Activated CD8-positive, alpha-beta memory T cell treated with anti-CD3 and anti-CD28 coated beads for 48 hours (primary cell): Measurements from ENCODE around the gene VPS37C.
"Not testable (repeated sequence)": the region's sequence is repeated elsewhere in the genome, so short reads cannot be mapped to it uniquely, and the experiment has no call there.

Source experiments
- DNase-seq, 3 experiments: peaks; one replicate each; pipeline ENCODE4 v3.0.0-alpha.2; 2020; ENCODE audit warnings: low read depth in 2 of 3, low spot score in 2 of 3

Gene VPS37C

DNA sequence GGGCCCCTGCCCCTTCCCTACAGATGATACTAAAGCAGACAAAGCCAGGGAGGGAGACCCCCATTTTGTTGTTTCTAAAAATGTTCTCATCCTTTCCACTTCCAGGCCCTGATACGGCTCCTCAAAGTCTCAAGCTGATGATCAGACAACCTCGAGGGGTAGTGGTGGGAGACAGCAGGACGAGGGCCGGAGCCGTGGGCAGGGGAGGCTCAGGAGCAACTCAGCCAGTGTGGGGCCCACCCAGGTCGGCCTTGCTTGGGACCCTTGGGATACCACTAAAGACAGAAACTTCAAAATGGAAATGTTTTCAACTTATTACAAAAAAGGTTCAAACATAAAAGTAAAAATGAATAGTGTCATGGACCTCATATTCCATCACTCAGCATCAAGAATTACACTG, 15.2 kb upstream of the VPS37C start:
- no peak for DNase-seq

DNA sequence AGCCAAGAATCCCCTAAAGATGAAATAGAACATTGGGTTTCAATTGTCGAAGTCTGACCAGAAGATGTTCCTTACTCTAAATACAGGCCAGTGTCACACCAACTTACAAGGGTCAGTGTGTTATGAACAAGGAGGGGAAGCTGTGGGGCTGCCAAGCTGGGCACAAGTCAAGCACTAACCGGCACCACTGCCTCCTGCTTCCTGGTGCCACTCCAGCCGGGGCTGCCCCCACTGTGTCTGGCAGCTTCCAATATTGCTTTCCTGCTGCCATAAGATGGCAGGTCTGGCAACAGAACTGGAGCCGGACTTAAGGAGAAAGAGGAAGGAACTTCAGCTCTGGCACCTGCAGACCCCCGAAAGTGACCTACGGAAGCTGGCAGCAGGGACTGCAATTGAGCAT, 13.7 kb upstream of the VPS37C start:
- DNase-seq, result no peak

DNA sequence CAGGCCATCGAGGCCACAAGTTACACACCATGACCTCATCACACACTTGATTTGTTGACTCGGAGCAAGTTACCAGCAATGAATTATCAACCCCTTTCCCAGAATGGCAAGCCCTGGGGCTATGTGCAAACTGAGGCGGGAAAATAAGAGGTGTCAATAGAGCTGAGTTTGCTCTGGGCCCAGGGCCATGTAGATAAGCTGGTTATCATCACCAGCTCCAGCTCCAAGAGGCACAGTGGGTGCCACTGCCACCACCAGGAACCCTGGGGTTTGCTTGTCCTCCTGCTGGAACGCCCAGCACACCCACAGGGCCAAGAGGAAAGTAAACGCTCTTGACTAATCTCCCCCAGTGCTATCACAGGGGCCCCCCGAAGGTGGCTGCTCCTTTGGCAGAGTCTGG, 13.0 kb upstream of the VPS37C start:
- no peak for DNase-seq

DNA sequence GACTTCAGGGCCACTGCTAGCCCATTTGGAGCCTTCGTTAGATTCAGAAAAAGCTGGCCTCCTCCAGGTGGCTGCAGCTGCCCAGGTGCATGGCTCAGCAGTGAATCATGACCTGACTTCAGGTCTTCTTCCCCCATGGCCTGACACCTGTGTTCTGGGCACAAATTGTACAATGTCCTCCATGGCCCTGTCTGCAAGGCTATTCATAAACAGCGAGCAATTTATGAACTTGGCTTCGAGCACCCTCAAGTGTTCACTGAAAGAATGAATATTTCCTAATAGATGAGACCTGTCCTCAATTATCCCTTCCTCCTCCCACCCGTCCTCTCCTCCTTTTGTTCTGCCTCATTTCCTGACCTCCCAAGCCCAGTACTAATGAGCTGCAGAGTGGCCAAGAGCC, 12.2 kb upstream of the VPS37C start:
- no peak for DNase-seq

DNA sequence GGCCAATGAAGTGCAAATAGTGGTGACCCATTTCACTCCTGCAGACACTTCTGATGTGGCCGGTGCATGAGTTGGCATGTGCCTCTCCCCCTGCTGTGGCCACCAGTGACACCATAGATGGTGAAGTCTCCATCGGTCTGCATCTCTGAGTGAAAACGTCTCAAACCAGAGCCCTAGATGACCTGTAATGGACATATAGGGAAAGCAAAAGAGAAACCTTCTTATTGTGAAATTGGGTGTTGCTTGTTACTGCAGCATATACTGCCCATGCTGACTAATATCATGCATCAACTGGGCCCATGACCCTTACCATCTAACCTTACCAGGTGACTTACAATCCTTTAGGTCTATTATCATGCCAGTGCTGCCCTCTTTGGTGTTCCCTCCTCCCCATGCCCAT, 11.7 kb upstream of the VPS37C start:
- DNase-seq, result no peak

DNA sequence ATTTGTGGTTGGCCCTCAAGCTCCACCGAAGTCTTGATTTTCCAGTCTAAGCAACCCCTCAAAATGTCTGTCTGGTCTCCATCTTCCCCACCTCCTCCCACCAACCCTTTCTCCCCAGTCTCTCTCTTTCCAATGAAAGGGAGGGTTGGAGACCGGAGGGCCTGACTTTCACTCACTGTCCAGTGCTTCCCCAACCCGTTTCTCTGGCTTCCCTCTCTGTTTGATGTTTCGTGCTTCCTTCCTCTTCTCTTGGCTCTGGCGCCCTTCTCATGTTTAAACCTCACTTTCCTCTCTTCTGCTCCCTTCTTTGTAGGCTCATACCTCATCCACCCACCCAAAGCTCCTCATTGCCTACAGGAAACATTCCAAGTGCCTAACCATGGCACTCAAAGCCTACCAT, 11.1 kb upstream of the VPS37C start:
- DNase-seq, result no peak

DNA sequence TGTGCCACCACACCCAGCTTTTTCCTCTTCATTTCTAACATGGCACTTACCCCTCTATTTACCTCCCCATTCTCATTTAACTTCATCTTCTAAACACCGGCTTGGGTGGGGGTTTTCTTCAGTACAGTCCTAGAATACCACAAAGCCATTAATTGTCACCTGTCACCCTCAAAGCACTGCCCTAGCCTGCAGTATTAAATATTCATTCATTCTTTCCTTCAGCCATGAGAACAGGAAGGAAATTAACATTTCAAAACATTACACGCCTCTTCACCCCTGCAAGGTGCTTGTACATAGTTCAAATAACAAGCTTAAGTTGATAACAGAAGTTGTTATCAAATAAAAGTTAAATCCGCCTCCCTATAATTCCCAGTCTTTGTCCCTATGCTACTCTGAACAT, 10.7 kb upstream of the VPS37C start:
- no peak for DNase-seq

DNA sequence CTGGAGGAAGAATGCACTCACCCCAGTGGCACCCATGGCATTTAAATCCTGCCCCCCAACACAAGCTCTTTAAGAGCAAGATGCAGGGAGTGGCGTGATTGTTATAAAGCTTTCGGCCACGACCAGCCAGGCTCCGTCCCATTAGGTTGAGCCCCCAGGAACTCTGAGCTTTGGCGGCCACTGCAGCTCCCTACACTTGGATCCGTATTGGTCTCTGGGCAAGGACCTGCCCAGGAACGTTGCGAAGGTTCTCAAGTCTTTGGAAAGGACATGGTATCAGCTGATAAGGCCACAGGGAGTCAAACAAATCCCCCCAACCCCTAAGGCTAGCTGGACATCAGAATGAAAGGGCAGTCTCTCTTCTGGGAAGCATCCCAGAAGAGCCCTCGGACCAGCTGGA, 9.3 kb upstream of the VPS37C start:
- DNase-seq, result no peak

DNA sequence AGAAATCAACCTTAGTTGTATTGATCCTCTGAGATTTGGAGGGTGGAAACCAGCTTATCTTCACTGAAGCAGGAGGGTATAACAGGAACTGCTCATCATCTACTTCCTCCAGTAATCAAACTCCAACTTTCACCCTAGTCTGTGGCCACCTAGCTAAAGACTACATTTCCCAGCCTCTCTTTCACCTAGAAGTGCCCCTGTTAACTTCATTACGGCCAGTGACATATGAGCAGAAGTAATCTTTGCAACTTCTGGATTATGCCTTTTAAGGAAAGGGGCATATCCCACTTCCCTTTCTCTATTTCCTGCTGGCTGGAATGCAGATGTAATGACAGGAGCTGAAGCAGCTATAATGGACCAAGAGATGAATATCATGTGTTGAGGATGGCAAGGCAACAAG, 7.6 kb upstream of the VPS37C start:
- no peak for DNase-seq

DNA sequence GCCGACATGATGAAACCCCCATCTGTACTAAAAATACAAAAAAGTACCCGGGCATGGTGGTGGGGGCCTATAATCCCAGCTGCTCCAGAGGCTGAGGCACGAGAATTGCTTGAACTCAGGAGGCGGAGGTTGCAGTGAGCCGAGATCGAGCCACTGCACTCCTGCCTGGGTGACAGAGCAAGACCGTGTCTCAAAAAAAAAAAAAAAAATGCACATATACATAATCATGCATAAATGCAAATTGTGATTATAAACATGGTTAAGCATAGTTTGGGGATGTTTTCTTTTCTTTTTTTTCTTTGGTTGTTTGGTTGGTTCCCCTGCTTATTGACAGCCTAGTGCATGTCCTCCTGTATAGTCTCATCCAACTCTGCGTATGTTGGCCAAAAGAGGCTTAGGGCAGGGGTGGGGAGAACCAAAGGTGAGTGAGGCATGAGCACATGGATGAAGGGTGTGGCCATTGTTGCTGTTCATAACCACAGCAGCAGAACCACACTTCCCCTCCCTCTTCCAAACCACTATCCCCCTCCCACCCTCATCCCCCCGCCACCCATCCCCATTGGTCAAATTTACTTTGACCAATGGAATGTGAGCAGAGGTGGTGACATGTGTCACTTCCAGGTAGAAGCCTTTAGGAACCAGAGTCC, 6.9 kb upstream of the VPS37C start:
- no peak for DNase-seq

DNA sequence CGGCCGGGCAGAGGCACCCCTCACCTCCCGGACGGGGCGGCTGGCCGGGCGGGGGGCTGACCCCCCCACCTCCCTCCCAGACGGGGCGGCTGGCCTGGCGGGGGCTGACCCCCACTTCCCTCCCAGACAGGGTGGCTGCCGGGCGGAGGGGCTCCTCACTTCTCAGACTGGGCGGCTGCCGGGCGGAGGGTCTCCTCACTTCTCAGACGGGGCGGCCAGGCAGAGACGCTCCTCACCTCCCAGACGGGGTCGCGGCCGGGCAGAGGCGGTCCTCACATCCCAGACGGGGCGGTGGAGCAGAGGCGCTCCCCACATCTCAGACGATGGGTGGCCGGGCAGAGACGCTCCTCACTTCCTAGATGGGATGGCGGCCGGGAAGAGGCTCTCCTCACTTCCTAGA, 5.1 kb upstream of the VPS37C start:
- DNase-seq, result not testable (repeated sequence)

DNA sequence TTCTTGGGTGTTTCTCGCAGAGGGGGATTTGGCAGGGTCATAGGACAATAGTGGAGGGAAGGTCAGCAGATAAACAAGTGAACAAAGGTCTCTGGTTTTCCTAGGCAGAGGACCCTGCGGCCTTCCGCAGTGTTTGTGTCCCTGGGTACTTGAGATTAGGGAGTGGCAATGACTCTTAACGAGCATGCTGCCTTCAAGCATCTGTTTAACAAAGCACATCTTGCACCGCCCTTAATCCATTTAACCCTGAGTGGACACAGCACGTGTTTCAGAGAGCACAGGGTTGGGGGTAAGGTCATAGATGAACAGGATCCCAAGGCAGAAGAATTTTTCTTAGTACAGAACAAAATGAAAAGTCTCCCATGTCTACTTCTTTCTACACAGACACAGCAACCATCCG, 4.6 kb upstream of the VPS37C start:
- DNase-seq, result not testable (repeated sequence)

DNA sequence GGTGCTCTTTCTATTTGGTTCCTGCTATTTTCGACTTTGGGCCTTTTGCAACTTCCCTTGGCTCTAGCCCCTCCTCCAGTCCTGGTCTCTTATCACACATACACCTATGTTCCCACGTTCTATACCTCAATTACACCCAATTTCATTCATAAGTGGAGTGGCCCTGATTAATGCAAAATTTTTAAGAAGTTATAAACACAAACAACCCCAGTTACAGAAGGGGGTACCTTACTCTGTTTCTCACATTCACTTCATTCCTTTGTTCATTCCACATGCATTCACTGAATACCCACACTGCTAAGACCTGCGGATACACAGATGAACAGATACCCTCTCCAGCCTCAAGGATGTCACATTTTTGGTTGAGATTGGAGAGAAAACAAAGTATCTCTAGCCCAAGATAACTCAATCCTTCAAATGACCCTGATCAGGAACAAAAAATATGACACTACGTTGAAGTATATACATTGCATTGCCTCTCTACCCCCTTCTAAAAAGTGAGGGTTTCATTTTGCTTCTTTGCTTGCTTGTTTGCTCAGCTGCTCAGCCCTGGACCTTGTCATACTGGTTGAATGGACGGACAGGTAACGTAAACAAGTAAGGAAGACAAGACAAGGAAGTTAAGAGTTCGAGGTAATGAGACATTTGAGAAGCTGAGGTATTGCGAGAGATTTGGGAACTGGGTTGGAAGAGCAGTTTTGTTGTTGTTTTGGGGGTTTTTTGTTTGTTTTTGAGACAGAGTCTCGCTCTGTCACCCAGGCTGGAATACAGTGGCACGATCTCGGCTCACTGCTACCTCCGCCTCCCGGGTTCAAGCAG, 3.6 kb upstream of the VPS37C start:
- DNase-seq, result no peak

DNA sequence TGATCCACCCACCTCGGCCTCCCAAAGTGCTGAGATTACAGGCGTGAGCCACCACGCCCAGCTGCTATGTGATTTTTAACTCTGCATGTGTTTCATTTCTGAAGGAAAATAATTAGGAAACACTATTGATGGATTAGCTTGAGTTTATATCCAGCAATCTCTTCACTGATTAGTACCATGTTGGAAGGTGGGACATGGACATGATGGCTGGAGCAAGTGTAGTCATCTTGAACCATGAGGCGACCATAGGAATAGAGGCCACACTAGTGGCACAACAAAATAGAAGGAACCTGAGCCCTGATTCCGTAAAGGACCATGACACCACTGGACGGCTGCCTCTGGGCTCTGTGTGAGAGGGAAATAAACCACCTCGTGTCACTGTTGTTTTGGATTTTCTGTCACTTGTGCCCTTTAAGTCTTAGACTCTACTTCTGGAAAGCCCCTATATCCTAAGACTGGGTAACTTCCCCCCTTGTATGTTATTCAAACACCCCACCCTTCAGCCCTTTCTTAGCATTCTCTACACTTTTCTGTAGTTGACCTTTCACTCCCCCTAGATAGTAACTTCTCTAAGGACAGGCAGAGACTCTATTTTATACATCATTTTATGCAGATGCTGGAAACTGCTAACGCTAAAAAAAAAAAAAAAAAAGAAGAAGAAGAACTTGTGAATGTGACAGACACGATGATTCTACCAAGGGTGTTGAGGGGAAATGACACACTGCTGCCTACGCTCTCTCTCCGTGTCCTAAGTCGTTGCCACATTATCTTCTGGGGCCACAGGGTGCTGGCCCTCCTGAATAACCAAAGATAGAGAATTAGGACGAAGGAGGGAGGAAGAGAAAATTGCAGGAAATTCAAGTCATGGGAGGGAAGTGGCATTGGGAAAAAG, 2.7 kb upstream of the VPS37C start:
- no peak for DNase-seq

DNA sequence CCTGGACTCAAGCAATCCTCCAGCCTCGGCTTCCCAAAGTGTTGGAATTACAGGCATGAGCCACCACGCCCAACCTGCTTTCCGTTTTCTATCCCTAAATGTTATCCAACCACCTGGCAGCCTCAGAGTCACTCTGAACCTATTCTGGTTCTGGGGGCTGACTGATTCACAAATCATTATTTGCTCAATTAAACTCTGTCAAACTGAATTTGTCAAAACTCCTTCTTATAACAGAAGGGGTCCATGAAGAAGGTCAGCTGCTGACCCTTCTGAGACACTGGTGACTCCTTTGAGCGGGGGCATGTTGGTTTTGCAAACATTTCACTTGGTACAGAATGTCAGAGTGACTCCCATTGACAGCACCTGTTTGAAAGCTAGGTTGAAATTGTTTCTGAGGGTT, 1.8 kb upstream of the VPS37C start:
- DNase-seq, result no peak

DNA sequence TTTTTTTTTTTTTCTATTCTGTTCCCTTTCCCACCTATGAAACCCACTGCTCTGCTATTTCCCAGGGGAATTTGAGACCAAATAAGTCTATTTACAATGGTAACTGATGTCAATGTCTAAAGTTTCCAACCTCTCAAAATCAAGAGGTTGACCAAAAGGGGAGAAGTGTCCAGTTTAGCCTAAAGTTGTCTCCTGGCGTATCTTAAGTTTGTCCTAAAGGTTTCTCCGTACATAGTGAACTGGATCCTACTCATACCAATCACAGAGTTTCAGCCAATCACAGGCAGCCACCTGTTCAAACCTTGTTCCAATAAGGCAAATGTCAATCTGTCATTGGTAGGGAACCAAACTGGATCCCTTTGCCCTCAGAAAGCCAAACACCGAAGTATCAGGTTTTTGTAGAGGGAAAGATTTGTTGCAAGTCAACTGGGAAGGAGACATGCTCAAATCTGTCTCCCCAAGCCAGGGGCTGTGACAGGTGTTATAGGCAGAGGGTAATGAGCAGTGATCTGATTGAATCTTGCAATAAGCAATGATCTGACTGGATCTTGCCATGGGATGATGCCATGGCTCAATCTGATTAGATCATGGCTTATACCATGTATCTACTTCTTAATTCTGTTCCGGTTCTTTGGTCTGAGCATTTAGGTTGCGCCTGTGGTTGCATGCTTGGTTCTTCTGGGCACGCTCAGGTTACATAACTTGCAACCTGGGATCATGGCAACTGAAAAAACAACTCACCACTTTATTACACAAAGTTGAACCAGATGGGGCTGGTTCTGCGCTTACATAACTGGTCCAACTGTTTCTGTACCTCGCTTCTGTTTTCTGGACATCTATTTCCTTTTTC, 1.1 kb upstream of the VPS37C start:
- DNase-seq, result no peak

DNA sequence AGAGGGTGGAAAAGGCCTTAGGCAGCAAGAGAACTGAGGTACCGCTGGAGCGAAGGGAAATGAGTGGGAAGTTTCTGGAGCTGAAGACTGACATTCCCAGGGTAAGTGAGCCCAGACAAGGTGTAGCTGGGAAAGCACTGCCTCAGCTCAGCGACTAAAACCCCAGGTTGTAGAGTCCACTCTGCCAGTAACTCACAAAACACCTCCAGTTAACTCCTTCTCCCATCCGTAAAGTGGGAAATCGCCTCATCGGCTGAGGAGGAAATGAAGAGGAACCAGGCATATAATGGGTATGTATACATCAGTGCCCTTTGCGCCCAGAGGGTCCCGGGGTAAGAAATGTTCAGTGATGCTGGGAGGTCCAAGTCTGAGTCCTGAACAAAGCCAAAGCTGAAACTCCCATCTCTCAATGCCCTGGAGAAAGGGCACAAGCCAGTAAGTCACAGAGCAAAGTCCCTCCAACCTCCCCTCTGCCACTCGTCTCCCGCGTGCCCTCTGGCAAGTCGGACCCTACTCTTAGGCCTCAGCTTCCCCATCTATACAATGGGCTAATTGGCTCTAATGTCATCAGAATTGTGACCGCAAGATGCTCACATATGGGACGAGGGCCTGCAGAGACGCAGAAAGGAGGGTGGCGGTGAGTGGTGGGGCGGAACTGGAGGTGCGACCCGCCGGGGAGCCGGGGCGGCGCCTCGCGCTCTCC, 588 bp downstream of the VPS37C start:
- no peak for DNase-seq

DNA sequence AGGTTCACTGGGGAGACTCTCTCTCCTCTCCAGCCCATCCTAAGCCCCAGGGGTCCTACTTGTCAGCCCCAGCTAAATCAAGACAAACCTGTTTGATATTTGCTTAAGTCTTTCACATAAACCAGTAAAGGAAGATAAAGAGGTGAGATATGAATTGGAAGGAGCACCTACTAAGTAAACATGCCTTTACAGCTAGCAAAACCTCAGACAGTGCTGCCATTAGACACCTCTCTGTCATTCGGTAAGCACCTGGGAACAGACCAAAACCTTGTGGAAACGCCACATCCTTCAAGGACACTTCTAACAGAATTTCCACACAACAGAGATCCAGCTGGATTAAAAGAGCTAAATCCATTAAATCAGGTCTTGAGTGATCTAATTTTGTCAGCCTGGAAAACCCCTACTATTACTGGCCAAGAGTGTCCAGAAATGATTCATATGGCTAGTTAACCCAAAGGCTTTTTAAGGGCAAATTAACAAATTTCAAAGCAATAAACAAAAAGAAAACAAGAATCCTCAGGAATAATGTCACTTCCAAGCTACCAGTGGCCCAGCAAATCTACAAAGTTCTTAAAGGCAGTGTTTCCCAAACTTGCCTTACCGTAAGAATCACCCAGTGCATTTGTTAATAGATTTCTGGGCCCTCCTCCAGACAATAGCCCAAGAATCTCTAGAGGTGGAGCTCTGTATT, 2.4 kb downstream of the VPS37C start:
- DNase-seq, result no peak

DNA sequence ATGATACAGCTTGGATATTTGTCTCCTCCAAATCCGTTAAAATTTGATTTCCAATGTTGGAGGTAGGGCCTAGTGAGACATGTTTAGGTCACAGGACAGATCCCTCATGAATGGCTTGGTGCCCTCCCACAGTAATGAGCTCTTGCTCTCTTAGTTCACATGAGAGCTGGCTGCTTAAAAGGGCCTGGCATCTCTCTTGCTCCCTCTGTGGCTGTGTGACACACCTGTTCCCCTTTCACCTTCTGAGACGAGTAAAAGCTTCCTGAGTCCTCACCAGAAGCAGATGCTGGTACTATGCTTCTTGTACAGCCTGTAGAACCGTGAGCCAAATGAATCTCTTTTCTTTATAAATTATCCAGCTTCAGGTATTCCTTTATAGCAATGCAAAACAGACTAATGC, 3.5 kb downstream of the VPS37C start:
- no peak for DNase-seq

DNA sequence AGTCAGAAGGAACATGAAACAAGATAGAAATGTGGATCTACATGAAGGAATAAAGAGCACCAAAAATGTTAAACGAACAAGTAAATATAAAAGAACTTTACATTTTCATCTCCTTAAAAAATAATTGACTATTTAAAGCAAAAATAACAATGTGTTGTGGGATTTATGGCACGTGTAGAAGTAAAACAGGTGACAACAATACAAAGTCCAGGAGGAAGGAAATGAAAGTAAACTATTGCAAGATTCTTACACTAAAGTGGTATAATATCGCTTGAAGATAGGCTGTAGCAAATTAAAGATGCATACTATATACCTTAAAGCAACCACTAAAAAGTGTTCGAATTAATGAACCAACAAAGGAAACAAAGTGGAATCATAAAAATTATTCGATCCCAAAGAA, 5.5 kb downstream of the VPS37C start:
- DNase-seq, result no peak
